ENCODE results near the gene HSFX2.

DNA sequence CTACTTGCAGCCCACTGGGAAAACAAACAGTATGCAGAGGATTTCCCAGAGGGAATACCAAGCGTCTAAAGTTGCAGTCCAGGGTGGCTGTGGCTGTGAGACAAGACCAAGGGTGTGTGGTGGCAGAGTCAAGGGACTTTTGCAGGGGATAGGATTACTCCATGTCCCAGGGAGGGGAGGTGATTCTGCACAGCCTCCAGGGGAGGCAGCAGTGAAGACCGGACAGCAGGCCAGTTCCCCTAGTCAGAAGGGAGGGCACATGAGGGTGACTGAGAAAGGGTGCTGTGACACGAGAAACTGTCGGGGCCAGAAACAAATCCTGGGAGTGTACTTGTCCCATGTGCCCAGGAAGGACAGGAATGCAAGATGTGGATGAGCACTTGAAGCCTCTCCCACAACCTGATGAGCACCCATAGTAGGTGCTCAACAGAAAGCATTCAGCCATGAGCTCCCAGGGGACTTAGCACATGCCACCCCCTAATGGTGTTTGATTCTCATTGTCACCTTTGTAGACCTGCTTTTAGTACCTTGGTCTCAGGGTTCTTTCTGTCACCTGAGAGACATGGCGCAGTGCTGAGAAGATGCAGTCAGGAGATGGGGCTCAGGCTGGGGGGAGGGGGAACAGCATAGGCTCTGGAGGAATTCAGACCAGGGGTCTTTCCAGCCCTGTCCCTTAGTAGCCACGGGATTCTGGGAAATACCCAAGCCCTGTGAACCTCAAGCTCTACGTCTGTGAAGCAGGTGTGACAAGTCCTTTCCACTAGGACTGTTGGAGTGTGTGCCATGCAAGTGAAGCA is 27.3 kb downstream of the HSFX2 start:
- TF ChIP-seq CBX8 (IDR thresholded peaks at IDR 0.05; ENCODE audit: borderline replicate concordance, extremely low read depth, low read depth, low read length, poor library complexity, severe bottlenecking): no peak
- TF ChIP-seq, protein P1, sequence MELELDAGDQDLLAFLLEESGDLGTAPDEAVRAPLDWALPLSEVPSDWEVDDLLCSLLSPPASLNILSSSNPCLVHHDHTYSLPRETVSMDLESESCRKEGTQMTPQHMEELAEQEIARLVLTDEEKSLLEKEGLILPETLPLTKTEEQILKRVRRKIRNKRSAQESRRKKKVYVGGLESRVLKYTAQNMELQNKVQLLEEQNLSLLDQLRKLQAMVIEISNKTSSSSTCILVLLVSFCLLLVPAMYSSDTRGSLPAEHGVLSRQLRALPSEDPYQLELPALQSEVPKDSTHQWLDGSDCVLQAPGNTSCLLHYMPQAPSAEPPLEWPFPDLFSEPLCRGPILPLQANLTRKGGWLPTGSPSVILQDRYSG (tag; conservative IDR thresholded peaks at IDR 0.05; ENCODE audit: low read depth): no peak
- TF ChIP-seq POLR2A (conservative IDR thresholded peaks at IDR 0.05): no peak
- no peak for TF ChIP-seq SREBF1 (IDR thresholded peaks at IDR 0.05; ENCODE audit: borderline replicate concordance, low read depth, low read length)
- TF ChIP-seq POLR2H (tag; IDR thresholded peaks at IDR 0.05; ENCODE audit: low read depth): no peak
- TF ChIP-seq IRF2 (CRISPR knock-in tag; IDR thresholded peaks at IDR 0.05): no peak
- no peak for TF ChIP-seq RFX5 (IDR thresholded peaks at IDR 0.05; ENCODE audit: low read depth, low read length)
- TF ChIP-seq, protein P2, sequence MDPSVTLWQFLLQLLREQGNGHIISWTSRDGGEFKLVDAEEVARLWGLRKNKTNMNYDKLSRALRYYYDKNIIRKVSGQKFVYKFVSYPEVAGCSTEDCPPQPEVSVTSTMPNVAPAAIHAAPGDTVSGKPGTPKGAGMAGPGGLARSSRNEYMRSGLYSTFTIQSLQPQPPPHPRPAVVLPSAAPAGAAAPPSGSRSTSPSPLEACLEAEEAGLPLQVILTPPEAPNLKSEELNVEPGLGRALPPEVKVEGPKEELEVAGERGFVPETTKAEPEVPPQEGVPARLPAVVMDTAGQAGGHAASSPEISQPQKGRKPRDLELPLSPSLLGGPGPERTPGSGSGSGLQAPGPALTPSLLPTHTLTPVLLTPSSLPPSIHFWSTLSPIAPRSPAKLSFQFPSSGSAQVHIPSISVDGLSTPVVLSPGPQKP (CRISPR knock-in tag; IDR thresholded peaks at IDR 0.05): no peak
